GM23248 (cell line): Measurements from ENCODE around the gene DEDD. TPM values are rescaled to one million over a fixed set of nuclear protein-coding genes. Genes with fewer than 3 reads are reported as not detected.
A peak's percentile ranks its signal among the peaks of the same experiment; 100 is the strongest.

ENCODE experiments used
- DNase-seq: peaks from one replicate; pipeline ENCODE4 v3.0.0-alpha.2; 2015
- H2AFZ ChIP-seq: fragments of 200-600 bp; sonication (generic); 2 replicates; pipeline ENCODE4 v1.6.1; 2016; ENCODE audit warnings: antibody characterized with exemption
- H3F3A ChIP-seq: fragments of 200-600 bp; sonication (generic); 2 replicates; pipeline ENCODE4 v1.6.1; 2016; ENCODE audit warnings: mild to moderate bottlenecking, antibody characterized with exemption, mixed run types; ENCODE audit not compliant: insufficient read depth
- H3K27ac ChIP-seq: fragments of 200-600 bp; sonication (generic); 2 replicates; pipeline ENCODE4 v1.5.1; 2016; ENCODE audit warnings: mild to moderate bottlenecking
- H3K27me3 ChIP-seq: fragments of 200-600 bp; sonication (generic); replicated peaks from 2 replicates; pipeline ENCODE4 v1.6.1; 2016; ENCODE audit warnings: mild to moderate bottlenecking; ENCODE audit not compliant: insufficient read depth
- H3K36me3 ChIP-seq: fragments of 200-600 bp; sonication (generic); 2 replicates; pipeline ENCODE4 v1.6.1; 2016; ENCODE audit warnings: low read depth, mild to moderate bottlenecking
- H3K4me1 ChIP-seq: fragments of 200-600 bp; sonication (generic); 2 replicates; pipeline ENCODE4 v1.6.1; 2016; ENCODE audit warnings: mild to moderate bottlenecking; ENCODE audit not compliant: insufficient read depth
- H3K4me2 ChIP-seq: fragments of 200-600 bp; sonication (generic); one replicate; pipeline ENCODE4 v1.6.1; 2016; ENCODE audit warnings: mild to moderate bottlenecking; ENCODE audit not compliant: unreplicated experiment
- H3K4me3 ChIP-seq: fragments of 200-600 bp; sonication (generic); 2 replicates; pipeline ENCODE4 v1.5.1; 2016; ENCODE audit warnings: mild to moderate bottlenecking
- H3K79me2 ChIP-seq: fragments of 200-600 bp; sonication (generic); 2 replicates; pipeline ENCODE4 v1.6.1; 2016; ENCODE audit warnings: mild to moderate bottlenecking; ENCODE audit not compliant: insufficient read depth
- H3K9ac ChIP-seq: fragments of 200-600 bp; sonication (generic); 2 replicates; pipeline ENCODE4 v1.6.1; 2016; ENCODE audit warnings: mild to moderate bottlenecking
- H3K9me2 ChIP-seq: fragments of 200-600 bp; sonication (generic); 2 replicates; pipeline ENCODE4 v1.6.1; 2016; ENCODE audit warnings: mixed run types, mild to moderate bottlenecking, moderate library complexity; ENCODE audit not compliant: insufficient read depth
- H3K9me3 ChIP-seq: fragments of 200-600 bp; sonication (generic); one replicate; pipeline ENCODE4 v1.6.1; 2017; ENCODE audit warnings: low read depth
- H4K20me1 ChIP-seq: fragments of 200-600 bp; sonication (generic); 2 replicates; pipeline ENCODE4 v1.6.0; 2016; ENCODE audit not compliant: insufficient read depth
- EZH2 ChIP-seq: fragments of 200-600 bp; sonication (generic); IDR thresholded peaks from 2 replicates; pipeline ENCODE4 v1.6.1; 2018; ENCODE audit warnings: antibody characterized with exemption, mild to moderate bottlenecking; ENCODE audit not compliant: insufficient read depth, poor library complexity, severe bottlenecking
- EZH2phosphoT487 ChIP-seq: fragments of 200-600 bp; sonication (generic); IDR thresholded peaks from 2 replicates; pipeline ENCODE4 v1.6.1; 2018; ENCODE audit warnings: antibody characterized with exemption, moderate library complexity, mild to moderate bottlenecking, low read depth; ENCODE audit not compliant: insufficient read depth
- WGBS, 2 experiments: methylation state at CpG; one replicate each; pipeline ENCODE4 v1.1.6; 2015 to 2017; ENCODE audit warnings: low lambda C conversion rate in 2 of 2, low coverage in 1 of 2; ENCODE audit errors: missing lambda C conversion rate in 2 of 2; 5-methylcytosine and 5-hydroxymethylcytosine counted together
- in situ Hi-C: fragments of 300-500 bp; cut with MboI; formaldehyde crosslinking; loops from 2 replicates; pipeline ENCODE4 v1.15.0; 2020
- polyA plus RNA-seq: library from polyadenylated mRNA; unstranded; fragments of >200 nt; fragmentation: Nextera tagmentation; extraction: Ambion mirVana; gene quantifications from 2 replicates; pipeline ENCODE4 v1.2.1, GENCODE V29; 2016
- total RNA-seq: library from RNA; depleted of rRNA; stranded (reverse); fragments of >200 nt; shearing (Covaris generic); gene quantifications from 2 replicates; pipeline ENCODE4 v1.2.3, GENCODE V29; 2014

Gene DEDD
- total and polyA plus RNA-seq, 2 experiments from 2014 or later: 36.7 to 37.8 TPM

GRCh38 chr1:161177936-161178244 lies 45.4 kb upstream of the DEDD start:
- Histone ChIP-seq H3K9ac (peak overlapping the region; percentile 97), H4K20me1 (no peaks in the 10 kb centered on the region)

GRCh38 chr1:161177112-161177935 lies 44.9 kb upstream of the DEDD start, which contains the start of gene B4GALT3:
TSS of gene B4GALT3 (minus strand) at chr1:161177507. CDS start at chr1:161176060, 1,447 bp downstream.
- Histone ChIP-seq H3K9me3 (no peaks in the 10 kb centered on the region), H3K4me3 (peak within 1 kb of the TSS; percentile 98), H3K4me2 (peak within 1 kb of the TSS; percentile 90), H3K4me1 (peaks cover 22% of the 10 kb centered on the region), H4K20me1 (no peaks in the 10 kb centered on the region), H3K27me3 (no peaks in the 10 kb centered on the region), H3K9me2 (no peaks in the 10 kb centered on the region), H3K27ac (peak within 1 kb of the TSS; percentile 39), H3K36me3 (peaks cover 4% of the 10 kb centered on the region; the same call in 1 of the 2 replicates), H2AFZ (peak within 1 kb of the TSS; percentile 74), H3F3A (peaks cover 25% of the 10 kb centered on the region), H3K9ac (peak within 1 kb of the TSS; percentile 97), H3K79me2 (peaks cover 17% of the 10 kb centered on the region)
- in situ Hi-C loops: no loop called here
- 5 to 7% methylated on average over 31 to 50 of the region's 50 CpGs for WGBS, 2 experiments
- TF ChIP-seq EZH2phosphoT487 (no peak), EZH2 (no peak)
- peak; percentile 90 for DNase-seq

More at GRCh38 chr1:161177936-161178244, 45.4 kb upstream of the DEDD start:
- Histone ChIP-seq H3K27ac (peak overlapping the region; percentile 39), H3K9me2 (no peaks in the 10 kb centered on the region), H2AFZ (peak overlapping the region; percentile 74), H3K27me3 (no peaks in the 10 kb centered on the region), H3K36me3 (no peaks in the 10 kb centered on the region), H3K4me3 (peak overlapping the region; percentile 98), H3K4me2 (peak overlapping the region; percentile 90), H3K79me2 (peaks cover 17% of the 10 kb centered on the region), H3K4me1 (peaks cover 22% of the 10 kb centered on the region), H3F3A (peaks cover 26% of the 10 kb centered on the region), H3K9me3 (no peaks in the 10 kb centered on the region)
- DNase-seq: no peak
- 46 to 54% methylated on average over 9 of the region's 9 CpGs for WGBS, 2 experiments
- in situ Hi-C loops: no loop called here
- TF ChIP-seq EZH2phosphoT487 (no peak), EZH2 (no peak)

GRCh38 chr1:161176468-161177111 lies 44.1 kb upstream of the DEDD start:
- H3K79me2 ChIP-seq: peaks cover 19% of the 10 kb centered on the region
- in situ Hi-C loops: no loop called here
- 22 to 23% methylated on average over 16 to 17 of the region's 17 CpGs for WGBS, 2 experiments

GRCh38 chr1:161175771-161176453 lies 43.4 kb upstream of the DEDD start:
- H3K4me2 ChIP-seq: peak overlapping the region; percentile 90
- no peaks in the 10 kb centered on the region for H4K20me1 ChIP-seq
- peaks cover 25% of the 10 kb centered on the region for H3F3A ChIP-seq
- in situ Hi-C loops: no loop called here
- no peaks in the 10 kb centered on the region for H3K9me2 ChIP-seq
- H3K9ac ChIP-seq: peak overlapping the region; percentile 97
- DNase-seq: no peak
- WGBS, 2 experiments: 93 to 95% methylated on average over 10 of the region's 10 CpGs
- TF ChIP-seq EZH2 (no peak), EZH2phosphoT487 (no peak)
- H3K79me2 ChIP-seq: peaks cover 26% of the 10 kb centered on the region
- H3K4me1 ChIP-seq: peaks cover 23% of the 10 kb centered on the region
- no peaks in the 10 kb centered on the region for H3K27me3 ChIP-seq
- no peak overlapping the region for H2AFZ ChIP-seq
- no peak overlapping the region for H3K27ac ChIP-seq
- H3K36me3 ChIP-seq: peaks cover 17% of the 10 kb centered on the region
- no peaks in the 10 kb centered on the region for H3K9me3 ChIP-seq
- H3K4me3 ChIP-seq: peak overlapping the region; percentile 98

More at GRCh38 chr1:161176468-161177111, 44.1 kb upstream of the DEDD start:
- Histone ChIP-seq H4K20me1 (no peaks in the 10 kb centered on the region), H3K36me3 (peaks cover 10% of the 10 kb centered on the region), H3K4me3 (peak overlapping the region; percentile 98), H3K9me2 (no peaks in the 10 kb centered on the region), H3K9me3 (no peaks in the 10 kb centered on the region), H3K27ac (0 out of 2 replicates have a peak overlapping the region, but pooled peaks have one; percentile 39), H3F3A (peaks cover 29% of the 10 kb centered on the region), H3K4me2 (peak overlapping the region; percentile 90), H2AFZ (peak overlapping the region; percentile 74), H3K4me1 (peaks cover 22% of the 10 kb centered on the region), H3K9ac (peak overlapping the region; percentile 97), H3K27me3 (no peaks in the 10 kb centered on the region)
- DNase-seq: peak; percentile 29
- TF ChIP-seq EZH2 (no peak), EZH2phosphoT487 (no peak)
